GM23338 (cell line): ENCODE measurements around the gene AXIN1. TPM values are rescaled to one million over a fixed set of nuclear protein-coding genes. Genes with fewer than 3 reads are reported as not detected.
A peak's percentile ranks its signal among the peaks of the same experiment; 100 is the strongest.

Experiments
- ATAC-seq: fragments of 200-7000 bp; cut with Tn5 transposase; 3 replicates; pipeline ENCODE4 v1.9.1; 2020
- DNase-seq: peaks from one replicate; pipeline ENCODE4 v3.0.0-alpha.2; 2015; ENCODE audit warnings: low spot score
- H2AFZ ChIP-seq: fragments of 200-600 bp; sonication (generic); 2 replicates; pipeline ENCODE4 v1.8.0; 2016; ENCODE audit warnings: antibody characterized with exemption, mild to moderate bottlenecking, moderate library complexity
- H3F3A ChIP-seq: fragments of 200-600 bp; sonication (generic); replicated peaks from 2 replicates; pipeline ENCODE4 v1.8.0; 2017; ENCODE audit warnings: antibody characterized with exemption, mixed run types, low read depth
- H3K27ac ChIP-seq: fragments of 200-600 bp; sonication (generic); 2 replicates; pipeline ENCODE4 v1.6.1; 2016; ENCODE audit warnings: low read depth
- H3K27me3 ChIP-seq: fragments of 200-600 bp; sonication (generic); 2 replicates; pipeline ENCODE4 v1.8.0; 2016; ENCODE audit warnings: mild to moderate bottlenecking, mixed run types, moderate library complexity; ENCODE audit not compliant: insufficient read depth
- H3K36me3 ChIP-seq: fragments of 200-600 bp; sonication (generic); 2 replicates; pipeline ENCODE4 v1.8.0; 2016; ENCODE audit warnings: mild to moderate bottlenecking; ENCODE audit not compliant: insufficient read depth
- H3K4me1 ChIP-seq: fragments of 200-600 bp; sonication (generic); 2 replicates; pipeline ENCODE4 v1.8.0; 2016; ENCODE audit warnings: mild to moderate bottlenecking, moderate library complexity; ENCODE audit not compliant: insufficient read depth
- H3K4me2 ChIP-seq: fragments of 200-600 bp; sonication (generic); 2 replicates; pipeline ENCODE4 v1.7.1; 2017; ENCODE audit warnings: mixed run types
- H3K4me3 ChIP-seq: fragments of 200-600 bp; sonication (generic); 2 replicates; pipeline ENCODE4 v1.6.1; 2016; ENCODE audit warnings: mixed run types
- H3K79me2 ChIP-seq: fragments of 200-600 bp; sonication (generic); replicated peaks from 2 replicates; pipeline ENCODE4 v1.8.0; 2017; ENCODE audit warnings: mild to moderate bottlenecking; ENCODE audit not compliant: insufficient read depth
- H3K9me2 ChIP-seq: fragments of 200-600 bp; sonication (generic); 2 replicates; pipeline ENCODE4 v1.8.0; 2017; ENCODE audit not compliant: insufficient read depth
- H4K20me1 ChIP-seq: fragments of 200-600 bp; sonication (generic); replicated peaks from 2 replicates; pipeline ENCODE4 v1.8.0; 2017; ENCODE audit warnings: mild to moderate bottlenecking; ENCODE audit not compliant: insufficient read depth
- H3K27ac Mint-ChIP-seq: 2 replicates; pipeline ENCODE4 v1.8.0; 2020; ENCODE audit warnings: inconsistent platforms, mild to moderate bottlenecking, moderate library complexity, mixed read lengths
- H3K27me3 Mint-ChIP-seq: 3 replicates; pipeline ENCODE4 v1.8.0; 2022; ENCODE audit warnings: low read depth, mild to moderate bottlenecking, moderate library complexity, mixed read lengths, inconsistent platforms; ENCODE audit not compliant: insufficient read depth, poor library complexity
- H3K36me3 Mint-ChIP-seq: 3 replicates; pipeline ENCODE4 v1.8.0; 2021; ENCODE audit warnings: low read depth, mild to moderate bottlenecking, inconsistent platforms, moderate library complexity, mixed read lengths
- H3K4me1 Mint-ChIP-seq: 3 replicates; pipeline ENCODE4 v1.8.0; 2020; ENCODE audit warnings: mild to moderate bottlenecking, inconsistent platforms, mixed read lengths
- H3K4me3 Mint-ChIP-seq: 3 replicates; pipeline ENCODE4 v1.8.0; 2021; ENCODE audit warnings: moderate library complexity, mild to moderate bottlenecking, inconsistent platforms, mixed read lengths
- H3K9me3 Mint-ChIP-seq: 3 replicates; pipeline ENCODE4 v1.8.0; 2020; ENCODE audit warnings: moderate library complexity, mild to moderate bottlenecking, inconsistent platforms, mixed read lengths
- CREB1 ChIP-seq: fragments of 250-450 bp; sonication (Bioruptor Pico); IDR thresholded peaks from 2 replicates; pipeline ENCODE4 v1.5.0; 2020; ENCODE audit warnings: low read depth, mild to moderate bottlenecking, moderate library complexity
- EZH2phosphoT487 ChIP-seq: fragments of 200-600 bp; sonication (generic); IDR thresholded peaks from one replicate; pipeline ENCODE4 v1.8.1; 2018; ENCODE audit warnings: antibody characterized with exemption; ENCODE audit not compliant: unreplicated experiment
- JUNB ChIP-seq: IDR thresholded peaks from one replicate; pipeline ENCODE4 v1.6.1; 2016; ENCODE audit warnings: antibody characterized with exemption; ENCODE audit not compliant: unreplicated experiment
- ZNF114 ChIP-seq: fragments of 250-450 bp; sonication (Bioruptor Pico); IDR thresholded peaks from 2 replicates; pipeline ENCODE4 v1.5.0; 2020; ENCODE audit warnings: mild to moderate bottlenecking, moderate library complexity
- ZNF331 ChIP-seq: fragments of 250-450 bp; sonication (Bioruptor Pico); IDR thresholded peaks from 2 replicates; pipeline ENCODE4 v1.5.0; 2020; ENCODE audit warnings: low read depth, mild to moderate bottlenecking, moderate library complexity
- polyA plus RNA-seq: library from polyadenylated mRNA; unstranded; fragments of >200 nt; fragmentation: Nextera tagmentation; extraction: Ambion mirVana; gene quantifications from 2 replicates; pipeline ENCODE4 v1.2.1, GENCODE V29; 2016
- total RNA-seq: library from RNA; depleted of rRNA; stranded (reverse); fragments of >200 nt; shearing (Covaris generic); gene quantifications from 2 replicates; pipeline ENCODE4 v1.2.3, GENCODE V29; 2014
- TF ChIP-seq, protein P1 (sequence below): IDR thresholded peaks from 2 replicates; pipeline ENCODE4 v1.6.1; 2016; ENCODE audit warnings: antibody characterized with exemption
- TF ChIP-seq, protein P2 (sequence below), 2 experiments: fragments of 200-600 bp in 1 of 2; sonication (generic) in 1 of 2; conservative IDR thresholded peaks; 2 replicates each; pipeline versions ENCODE4 v1.5.1 to v1.6.1; 2016 to 2017; ENCODE audit warnings: antibody characterized with exemption in 2 of 2, low read depth in 2 of 2, mild to moderate bottlenecking in 2 of 2, moderate library complexity in 1 of 2
- TF ChIP-seq, protein P3 (sequence below): IDR thresholded peaks from one replicate; pipeline ENCODE4 v1.6.1; 2018; ENCODE audit warnings: antibody characterized with exemption; ENCODE audit not compliant: unreplicated experiment

The AXIN1 gene
- total and polyA plus RNA-seq, 2 experiments from 2014 or later: 14.3 to 54.5 TPM

DNA sequence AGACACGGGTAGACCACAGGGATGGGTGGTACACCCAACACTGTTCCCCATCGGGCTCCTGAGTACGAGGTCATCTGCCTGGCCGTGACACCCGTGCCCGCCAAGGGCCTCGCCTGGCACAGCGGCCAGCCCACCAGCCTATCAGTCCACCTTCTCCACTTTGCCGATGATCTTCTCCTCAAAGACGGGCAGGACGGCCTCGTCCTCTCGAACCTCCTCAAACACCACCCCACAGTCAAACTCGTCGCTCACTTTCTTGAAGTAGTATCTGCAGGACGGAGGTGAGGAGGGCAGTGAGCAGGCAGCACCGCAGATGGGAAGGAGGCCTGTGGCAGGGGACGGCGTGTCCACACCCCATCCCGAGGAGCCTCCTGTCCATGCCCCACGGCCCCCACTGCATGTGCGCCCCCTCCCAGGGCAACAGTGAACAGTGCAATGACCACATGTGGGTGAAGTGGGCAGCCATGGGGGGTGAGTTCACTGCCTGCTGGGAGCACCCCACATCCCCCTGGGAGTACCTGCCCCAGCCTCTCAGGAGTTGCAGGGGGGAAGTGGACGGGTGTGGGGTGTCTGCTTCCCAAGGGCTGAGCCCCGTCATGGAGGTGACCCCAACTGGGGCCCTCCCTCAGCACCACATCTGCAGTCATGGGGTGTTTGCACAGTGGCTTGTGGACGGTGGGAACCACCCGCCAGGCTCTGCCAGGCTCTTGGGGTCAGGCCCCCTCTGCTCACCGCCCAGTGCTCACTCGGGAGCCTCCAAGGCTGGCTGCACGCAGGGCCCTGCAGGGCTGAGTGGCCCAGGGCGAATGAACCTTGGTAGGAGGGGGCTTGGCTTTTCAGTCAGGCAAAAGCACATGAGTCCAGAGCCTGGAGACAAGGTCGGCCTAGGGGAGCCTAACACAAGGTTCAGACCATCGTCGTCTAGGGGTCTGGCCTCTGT is 64.3 kb downstream of the AXIN1 start:
- H3K27ac ChIP-seq: no peak overlapping the region
- no peaks in the 10 kb centered on the region for H3K9me2 ChIP-seq
- H3K4me1 ChIP-seq: no peaks in the 10 kb centered on the region
- DNase-seq (no peak), ATAC-seq (no peak)
- H3K27me3 ChIP-seq: no peaks in the 10 kb centered on the region
- Mint-ChIP-seq H3K27ac (no peak overlapping the region), H3K27me3 (no peaks in the 10 kb centered on the region), H3K4me3 (no peak overlapping the region), H3K36me3 (peaks cover 14% of the 10 kb centered on the region), H3K4me1 (no peaks in the 10 kb centered on the region), H3K9me3 (no peaks in the 10 kb centered on the region; the same call in 2 of the 3 replicates)
- H3K36me3 ChIP-seq: no peaks in the 10 kb centered on the region
- H3F3A ChIP-seq: no peaks in the 10 kb centered on the region
- H2AFZ ChIP-seq: no peak overlapping the region
- TF ChIP-seq CREB1 (CRISPR knock-in tag) (no peak), ZNF331 (CRISPR knock-in tag) (no peak), EZH2phosphoT487 (no peak)
- no peaks in the 10 kb centered on the region for H4K20me1 ChIP-seq
- no peak overlapping the region for H3K4me3 ChIP-seq
- no peaks in the 10 kb centered on the region for H3K79me2 ChIP-seq
- H3K4me2 ChIP-seq: no peak overlapping the region

DNA sequence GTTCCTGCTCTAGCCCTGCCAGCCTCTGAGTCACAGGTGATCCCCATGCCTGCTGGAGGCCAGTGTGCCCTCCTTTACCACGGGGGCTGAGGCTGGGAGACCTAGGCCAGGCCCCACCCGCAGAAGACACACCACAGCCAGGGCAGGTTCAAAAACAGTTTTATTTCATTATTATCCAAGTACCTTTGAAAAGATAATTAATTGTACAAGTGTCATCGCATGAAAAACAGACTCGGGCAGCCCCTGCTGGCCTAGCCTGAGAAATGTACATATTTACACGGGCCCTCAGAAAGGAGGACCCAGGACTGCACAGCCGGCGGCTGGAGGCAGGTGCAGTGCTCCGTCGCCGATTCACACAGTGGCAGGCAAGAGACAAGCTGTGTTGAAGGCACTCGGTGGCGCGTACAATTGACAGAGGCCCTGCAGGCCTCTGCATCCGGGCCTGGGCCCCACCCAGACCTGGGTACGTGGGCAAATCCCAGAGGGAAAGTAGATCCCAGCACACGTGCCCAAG is 65.2 kb downstream of the AXIN1 start:
- Mint-ChIP-seq H3K4me1 (no peaks in the 10 kb centered on the region), H3K36me3 (peaks cover 11% of the 10 kb centered on the region), H3K27ac (no peak overlapping the region), H3K4me3 (no peak overlapping the region), H3K9me3 (no peaks in the 10 kb centered on the region; the same call in 2 of the 3 replicates), H3K27me3 (no peaks in the 10 kb centered on the region)
- ATAC-seq (no peak), DNase-seq (no peak)
- Histone ChIP-seq H3K4me1 (no peaks in the 10 kb centered on the region), H3K27me3 (no peaks in the 10 kb centered on the region), H3K27ac (no peak overlapping the region), H3K4me3 (no peak overlapping the region), H3F3A (no peaks in the 10 kb centered on the region), H4K20me1 (no peaks in the 10 kb centered on the region), H3K79me2 (no peaks in the 10 kb centered on the region), H3K36me3 (no peaks in the 10 kb centered on the region), H3K9me2 (no peaks in the 10 kb centered on the region), H2AFZ (no peak overlapping the region), H3K4me2 (no peak overlapping the region)
- TF ChIP-seq, protein P1, sequence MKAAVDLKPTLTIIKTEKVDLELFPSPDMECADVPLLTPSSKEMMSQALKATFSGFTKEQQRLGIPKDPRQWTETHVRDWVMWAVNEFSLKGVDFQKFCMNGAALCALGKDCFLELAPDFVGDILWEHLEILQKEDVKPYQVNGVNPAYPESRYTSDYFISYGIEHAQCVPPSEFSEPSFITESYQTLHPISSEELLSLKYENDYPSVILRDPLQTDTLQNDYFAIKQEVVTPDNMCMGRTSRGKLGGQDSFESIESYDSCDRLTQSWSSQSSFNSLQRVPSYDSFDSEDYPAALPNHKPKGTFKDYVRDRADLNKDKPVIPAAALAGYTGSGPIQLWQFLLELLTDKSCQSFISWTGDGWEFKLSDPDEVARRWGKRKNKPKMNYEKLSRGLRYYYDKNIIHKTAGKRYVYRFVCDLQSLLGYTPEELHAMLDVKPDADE: no peak
- TF ChIP-seq ZNF114: no peak
- TF ChIP-seq, protein P2, sequence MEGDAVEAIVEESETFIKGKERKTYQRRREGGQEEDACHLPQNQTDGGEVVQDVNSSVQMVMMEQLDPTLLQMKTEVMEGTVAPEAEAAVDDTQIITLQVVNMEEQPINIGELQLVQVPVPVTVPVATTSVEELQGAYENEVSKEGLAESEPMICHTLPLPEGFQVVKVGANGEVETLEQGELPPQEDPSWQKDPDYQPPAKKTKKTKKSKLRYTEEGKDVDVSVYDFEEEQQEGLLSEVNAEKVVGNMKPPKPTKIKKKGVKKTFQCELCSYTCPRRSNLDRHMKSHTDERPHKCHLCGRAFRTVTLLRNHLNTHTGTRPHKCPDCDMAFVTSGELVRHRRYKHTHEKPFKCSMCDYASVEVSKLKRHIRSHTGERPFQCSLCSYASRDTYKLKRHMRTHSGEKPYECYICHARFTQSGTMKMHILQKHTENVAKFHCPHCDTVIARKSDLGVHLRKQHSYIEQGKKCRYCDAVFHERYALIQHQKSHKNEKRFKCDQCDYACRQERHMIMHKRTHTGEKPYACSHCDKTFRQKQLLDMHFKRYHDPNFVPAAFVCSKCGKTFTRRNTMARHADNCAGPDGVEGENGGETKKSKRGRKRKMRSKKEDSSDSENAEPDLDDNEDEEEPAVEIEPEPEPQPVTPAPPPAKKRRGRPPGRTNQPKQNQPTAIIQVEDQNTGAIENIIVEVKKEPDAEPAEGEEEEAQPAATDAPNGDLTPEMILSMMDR (conservative IDR thresholded peaks at IDR 0.05; ENCODE audit: low read depth in 2 of 2): 0 out of 4 replicates have a peak, but pooled peaks of 1 of the 2 experiments have one; percentile 8
- TF ChIP-seq JUNB: no peak
- TF ChIP-seq, protein P3, sequence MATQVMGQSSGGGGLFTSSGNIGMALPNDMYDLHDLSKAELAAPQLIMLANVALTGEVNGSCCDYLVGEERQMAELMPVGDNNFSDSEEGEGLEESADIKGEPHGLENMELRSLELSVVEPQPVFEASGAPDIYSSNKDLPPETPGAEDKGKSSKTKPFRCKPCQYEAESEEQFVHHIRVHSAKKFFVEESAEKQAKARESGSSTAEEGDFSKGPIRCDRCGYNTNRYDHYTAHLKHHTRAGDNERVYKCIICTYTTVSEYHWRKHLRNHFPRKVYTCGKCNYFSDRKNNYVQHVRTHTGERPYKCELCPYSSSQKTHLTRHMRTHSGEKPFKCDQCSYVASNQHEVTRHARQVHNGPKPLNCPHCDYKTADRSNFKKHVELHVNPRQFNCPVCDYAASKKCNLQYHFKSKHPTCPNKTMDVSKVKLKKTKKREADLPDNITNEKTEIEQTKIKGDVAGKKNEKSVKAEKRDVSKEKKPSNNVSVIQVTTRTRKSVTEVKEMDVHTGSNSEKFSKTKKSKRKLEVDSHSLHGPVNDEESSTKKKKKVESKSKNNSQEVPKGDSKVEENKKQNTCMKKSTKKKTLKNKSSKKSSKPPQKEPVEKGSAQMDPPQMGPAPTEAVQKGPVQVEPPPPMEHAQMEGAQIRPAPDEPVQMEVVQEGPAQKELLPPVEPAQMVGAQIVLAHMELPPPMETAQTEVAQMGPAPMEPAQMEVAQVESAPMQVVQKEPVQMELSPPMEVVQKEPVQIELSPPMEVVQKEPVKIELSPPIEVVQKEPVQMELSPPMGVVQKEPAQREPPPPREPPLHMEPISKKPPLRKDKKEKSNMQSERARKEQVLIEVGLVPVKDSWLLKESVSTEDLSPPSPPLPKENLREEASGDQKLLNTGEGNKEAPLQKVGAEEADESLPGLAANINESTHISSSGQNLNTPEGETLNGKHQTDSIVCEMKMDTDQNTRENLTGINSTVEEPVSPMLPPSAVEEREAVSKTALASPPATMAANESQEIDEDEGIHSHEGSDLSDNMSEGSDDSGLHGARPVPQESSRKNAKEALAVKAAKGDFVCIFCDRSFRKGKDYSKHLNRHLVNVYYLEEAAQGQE: no peak
